Activated naive CD4-positive, alpha-beta T cell treated with anti-CD3 and anti-CD28 coated beads for 36 hours (primary cell): ENCODE results near the gene EHBP1. TPM values are rescaled to one million over a fixed set of nuclear protein-coding genes. Genes with fewer than 3 reads are reported as not detected.

Experiments
- CTCF ChIA-PET: fragments of 350-600 bp; sonication (Branson Sonifier 250); formaldehyde crosslinking; loops from one replicate; lab custom pipeline; 2021; ENCODE audit warnings: antibody characterized with exemption; lab: Charles Lee
- DNase-seq: peaks from one replicate; pipeline ENCODE4 v3.0.0-alpha.2; 2020
- H3K27ac Mint-ChIP-seq: one replicate; pipeline ENCODE4 v1.8.0; 2021; ENCODE audit warnings: mild to moderate bottlenecking, mixed read lengths
- H3K27me3 Mint-ChIP-seq: one replicate; pipeline ENCODE4 v1.8.0; 2021; ENCODE audit warnings: low read depth, mixed read lengths
- H3K36me3 Mint-ChIP-seq: one replicate; pipeline ENCODE4 v1.8.0; 2021; ENCODE audit warnings: low read depth, mixed read lengths
- H3K4me1 Mint-ChIP-seq: one replicate; pipeline ENCODE4 v1.8.0; 2021; ENCODE audit warnings: low read depth, mixed read lengths
- H3K4me3 Mint-ChIP-seq: one replicate; pipeline ENCODE4 v1.8.0; 2021; ENCODE audit warnings: mild to moderate bottlenecking, moderate library complexity, mixed read lengths
- H3K9me3 Mint-ChIP-seq: one replicate; pipeline ENCODE4 v1.8.0; 2021; ENCODE audit warnings: mixed read lengths
- intact Hi-C: fragments of 100-400 bp; cut with micrococcal nuclease; formaldehyde crosslinking; loops from one replicate; pipeline ENCODE4 v1.15.1; 2023
- total RNA-seq, 2 experiments: library from RNA; stranded (reverse); gene quantifications; one replicate each; pipeline ENCODE4 v1.2.3, GENCODE V29; 2021

The EHBP1 gene
- 10 to 100 TPM; 17.4 to 17.5 TPM for total RNA-seq

DNA sequence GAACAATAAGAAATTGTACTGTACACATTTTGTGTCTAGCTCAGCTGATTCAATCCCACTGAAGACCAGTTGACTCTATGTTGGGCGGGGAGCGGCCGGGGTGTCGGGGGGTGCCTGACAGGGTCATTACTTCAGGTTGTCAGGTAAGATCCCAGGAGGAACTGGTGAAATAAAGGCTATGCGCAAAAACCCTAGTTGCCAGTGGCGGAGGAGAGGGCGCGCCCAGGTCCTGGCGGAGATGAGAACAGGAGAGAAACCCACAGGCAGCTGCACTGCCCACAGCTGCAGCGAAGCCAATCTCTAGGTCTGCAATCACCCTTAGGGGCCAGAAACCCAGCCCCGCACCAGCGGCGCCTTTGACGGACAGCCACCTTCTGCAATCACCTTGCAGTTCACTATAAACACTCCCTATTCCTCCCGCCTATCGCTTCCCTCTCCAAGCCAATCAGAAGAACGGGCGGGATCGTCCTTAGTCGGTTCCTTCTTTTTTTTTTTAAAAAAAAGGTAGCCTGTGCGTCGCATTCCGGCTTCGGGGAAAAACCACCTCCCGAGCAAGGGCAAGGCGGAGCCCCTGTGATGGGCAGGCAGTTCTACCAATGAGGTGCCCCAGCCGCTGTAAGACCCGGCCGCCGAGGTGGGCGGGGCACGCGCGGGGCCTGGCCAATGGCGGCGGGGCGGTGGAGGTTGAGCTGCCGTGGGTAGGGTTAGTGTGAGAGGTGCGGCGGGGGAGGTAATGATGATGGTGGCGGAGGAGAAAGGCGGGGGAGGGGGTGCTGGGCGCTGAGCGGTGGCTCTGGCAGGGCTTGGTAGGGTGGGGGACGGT is at the start of gene EHBP1:
Gene EHBP1 (plus strand): TSS at position 707 of the 823 bp plus-strand sequence. CDS start 1,479 bp downstream, outside the sequence.
- Mint-ChIP-seq H3K4me1 (peaks cover 27% of the 10 kb centered on the region), H3K27ac (peak within 1 kb of the TSS; percentile 76), H3K4me3 (peak within 1 kb of the TSS; percentile 90), H3K9me3 (no peaks in the 10 kb centered on the region), H3K36me3 (peaks cover 9% of the 10 kb centered on the region), H3K27me3 (no peaks in the 10 kb centered on the region)
- intact Hi-C loops = loop anchor here (1.0 to 10.0 kb wide), 16 partner anchors 70 to 1234 kb away; partner anchors contain the start of genes B3GNT2, CCT4, COMMD1 and FAM161A
- peak; percentile 98 for DNase-seq
- CTCF ChIA-PET = interaction anchor here (1.2 kb wide), 1 partner anchor 83 kb away, joined by 3 read pairs; no protein-coding TSS in a partner anchor

GRCh38 chr2:62657783-62658182 is 47.7 kb upstream of the EHBP1 start:
- H3K4me3 Mint-ChIP-seq = no peak overlapping the region
- CTCF ChIA-PET = no interaction called here
- no peak overlapping the region for H3K27ac Mint-ChIP-seq
- no peak for DNase-seq
- no peaks in the 10 kb centered on the region for H3K9me3 Mint-ChIP-seq
- intact Hi-C loops = no loop called here
- peaks cover 4% of the 10 kb centered on the region for H3K27me3 Mint-ChIP-seq
- H3K36me3 Mint-ChIP-seq = no peaks in the 10 kb centered on the region
- H3K4me1 Mint-ChIP-seq = no peaks in the 10 kb centered on the region

DNA sequence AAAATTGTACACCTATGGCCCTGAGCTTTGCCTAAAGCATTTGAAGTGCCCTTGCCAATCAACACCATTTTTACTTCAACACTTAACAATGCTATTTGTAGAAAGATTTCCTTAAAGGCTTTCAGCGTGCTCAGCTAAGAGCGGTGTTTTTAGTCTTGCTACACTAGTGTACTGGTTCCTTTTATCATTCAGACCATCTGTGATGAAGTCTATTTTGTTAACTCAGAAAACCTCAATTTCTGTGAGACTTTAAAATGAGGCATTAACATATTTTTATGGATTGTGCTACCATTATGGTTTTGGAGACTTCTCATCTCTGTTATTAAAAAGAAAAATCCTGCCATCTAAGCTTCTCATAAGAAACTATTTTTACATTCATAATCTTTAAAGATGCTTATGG is 46.6 kb upstream of the EHBP1 start:
- CTCF ChIA-PET = no interaction called here
- no peak for DNase-seq
- no peaks in the 10 kb centered on the region for H3K9me3 Mint-ChIP-seq
- no peaks in the 10 kb centered on the region for H3K36me3 Mint-ChIP-seq
- H3K4me3 Mint-ChIP-seq = no peak overlapping the region
- H3K4me1 Mint-ChIP-seq = no peaks in the 10 kb centered on the region
- H3K27ac Mint-ChIP-seq = no peak overlapping the region
- peaks cover 4% of the 10 kb centered on the region for H3K27me3 Mint-ChIP-seq
- intact Hi-C loops = no loop called here

- CTCF ChIA-PET = no interaction called here
- no peak for DNase-seq
- Mint-ChIP-seq H3K36me3 (no peaks in the 10 kb centered on the region), H3K9me3 (no peaks in the 10 kb centered on the region), H3K27ac (no peak overlapping the region), H3K4me1 (no peaks in the 10 kb centered on the region), H3K27me3 (peaks cover 2% of the 10 kb centered on the region), H3K4me3 (no peak overlapping the region)
- intact Hi-C loops = no loop called here
Observed at GRCh38 chr2:62660087-62660486, 45.4 kb upstream of the EHBP1 start.

DNA sequence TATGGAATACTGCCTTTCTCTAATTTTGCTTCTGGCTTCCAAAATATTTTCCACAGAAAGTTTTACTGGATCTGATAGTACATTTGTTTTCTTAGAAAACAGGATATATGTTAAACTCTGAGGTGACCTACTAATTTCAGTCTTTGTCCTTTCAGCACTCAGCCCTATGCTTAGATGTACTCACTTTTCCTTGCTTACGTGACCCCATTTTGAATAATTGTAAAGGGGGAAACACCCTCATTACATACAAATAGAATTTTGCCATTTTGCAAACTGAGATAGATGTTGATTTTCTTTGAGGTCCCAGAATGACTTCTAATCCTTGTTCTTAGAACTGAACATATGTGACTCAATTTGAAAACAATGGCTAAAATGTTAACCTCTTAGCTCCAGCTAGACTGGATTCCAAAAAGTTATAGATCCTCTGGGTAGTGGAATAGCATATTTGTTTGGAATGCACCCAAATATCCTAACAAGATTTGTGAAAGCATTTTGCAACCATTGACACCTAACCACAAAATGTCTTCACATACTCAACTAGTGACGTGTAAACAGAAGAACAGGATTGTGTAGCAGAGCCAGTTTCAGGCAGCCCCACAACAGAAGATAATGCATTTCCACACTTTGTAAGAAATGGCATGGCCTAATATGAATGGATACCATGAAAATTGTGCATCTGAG is 44.8 kb upstream of the EHBP1 start:
- Mint-ChIP-seq H3K9me3 (no peaks in the 10 kb centered on the region), H3K36me3 (no peaks in the 10 kb centered on the region), H3K4me1 (no peaks in the 10 kb centered on the region), H3K27me3 (peaks cover 2% of the 10 kb centered on the region), H3K4me3 (no peak overlapping the region), H3K27ac (no peak overlapping the region)
- CTCF ChIA-PET = no interaction called here
- DNase-seq = no peak
- intact Hi-C loops = no loop called here

DNA sequence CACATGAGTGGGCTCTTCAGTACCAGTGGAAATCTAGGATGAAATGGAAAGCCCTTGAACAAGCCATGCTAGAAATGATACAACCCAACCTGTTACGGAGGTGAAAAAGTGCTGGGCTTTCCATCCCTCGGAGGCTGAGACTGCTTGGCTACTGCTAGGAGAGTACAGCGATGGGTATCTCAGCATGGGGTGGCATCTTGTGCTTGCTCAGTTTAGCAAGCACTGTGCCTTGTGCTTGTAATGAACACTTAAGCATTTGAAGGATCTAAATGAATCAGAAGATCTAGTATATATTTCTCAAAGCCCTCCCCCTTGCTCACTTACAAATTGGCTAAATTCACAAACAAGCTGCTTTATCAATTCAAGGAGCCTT is 44.3 kb upstream of the EHBP1 start:
- Mint-ChIP-seq H3K4me3 (no peak overlapping the region), H3K4me1 (no peaks in the 10 kb centered on the region), H3K27ac (no peak overlapping the region), H3K9me3 (no peaks in the 10 kb centered on the region), H3K27me3 (peaks cover 2% of the 10 kb centered on the region), H3K36me3 (no peaks in the 10 kb centered on the region)
- intact Hi-C loops = no loop called here
- DNase-seq = no peak
- CTCF ChIA-PET = no interaction called here

GRCh38 chr2:62662131-62662530 is 43.4 kb upstream of the EHBP1 start:
- H3K36me3 Mint-ChIP-seq = no peaks in the 10 kb centered on the region
- H3K4me3 Mint-ChIP-seq = no peak overlapping the region
- no peak overlapping the region for H3K27ac Mint-ChIP-seq
- no peaks in the 10 kb centered on the region for H3K4me1 Mint-ChIP-seq
- CTCF ChIA-PET = interaction anchor here (0.5 kb wide), 1 partner anchor 367 kb away, joined by 8 read pairs; no protein-coding TSS in a partner anchor
- no peak for DNase-seq
- peaks cover 2% of the 10 kb centered on the region for H3K27me3 Mint-ChIP-seq
- intact Hi-C loops = no loop called here
- no peaks in the 10 kb centered on the region for H3K9me3 Mint-ChIP-seq

- no peak for DNase-seq
Observed at GRCh38 chr2:62662554-62662953, 43.0 kb upstream of the EHBP1 start.

DNA sequence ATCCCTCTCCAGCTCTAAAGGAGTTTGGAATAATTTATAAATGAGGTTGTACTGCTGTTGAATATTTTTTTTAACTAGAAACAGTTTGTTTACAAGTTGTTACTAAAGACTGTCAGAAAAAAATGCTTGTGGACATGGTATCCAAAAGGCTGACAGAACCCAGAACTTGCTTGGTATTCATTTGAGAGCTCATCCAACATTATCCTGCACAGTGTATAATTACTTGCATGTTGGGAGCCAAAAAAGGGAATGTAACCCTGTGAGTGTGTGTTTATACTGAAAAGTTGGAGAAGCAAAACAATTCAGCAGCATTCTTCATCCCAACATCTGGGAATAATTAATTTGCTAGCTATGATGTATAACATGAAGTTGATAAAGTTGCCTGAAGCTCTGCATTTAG is 42.1 kb upstream of the EHBP1 start:
- no peaks in the 10 kb centered on the region for H3K9me3 Mint-ChIP-seq

More at GRCh38 chr2:62662554-62662953, 43.0 kb upstream of the EHBP1 start:
- H3K27me3 Mint-ChIP-seq = peaks cover 2% of the 10 kb centered on the region
- H3K27ac Mint-ChIP-seq = no peak overlapping the region
- H3K36me3 Mint-ChIP-seq = no peaks in the 10 kb centered on the region
- no peaks in the 10 kb centered on the region for H3K9me3 Mint-ChIP-seq
- CTCF ChIA-PET = no interaction called here
- H3K4me1 Mint-ChIP-seq = no peaks in the 10 kb centered on the region
- intact Hi-C loops = no loop called here
- no peak overlapping the region for H3K4me3 Mint-ChIP-seq

DNA sequence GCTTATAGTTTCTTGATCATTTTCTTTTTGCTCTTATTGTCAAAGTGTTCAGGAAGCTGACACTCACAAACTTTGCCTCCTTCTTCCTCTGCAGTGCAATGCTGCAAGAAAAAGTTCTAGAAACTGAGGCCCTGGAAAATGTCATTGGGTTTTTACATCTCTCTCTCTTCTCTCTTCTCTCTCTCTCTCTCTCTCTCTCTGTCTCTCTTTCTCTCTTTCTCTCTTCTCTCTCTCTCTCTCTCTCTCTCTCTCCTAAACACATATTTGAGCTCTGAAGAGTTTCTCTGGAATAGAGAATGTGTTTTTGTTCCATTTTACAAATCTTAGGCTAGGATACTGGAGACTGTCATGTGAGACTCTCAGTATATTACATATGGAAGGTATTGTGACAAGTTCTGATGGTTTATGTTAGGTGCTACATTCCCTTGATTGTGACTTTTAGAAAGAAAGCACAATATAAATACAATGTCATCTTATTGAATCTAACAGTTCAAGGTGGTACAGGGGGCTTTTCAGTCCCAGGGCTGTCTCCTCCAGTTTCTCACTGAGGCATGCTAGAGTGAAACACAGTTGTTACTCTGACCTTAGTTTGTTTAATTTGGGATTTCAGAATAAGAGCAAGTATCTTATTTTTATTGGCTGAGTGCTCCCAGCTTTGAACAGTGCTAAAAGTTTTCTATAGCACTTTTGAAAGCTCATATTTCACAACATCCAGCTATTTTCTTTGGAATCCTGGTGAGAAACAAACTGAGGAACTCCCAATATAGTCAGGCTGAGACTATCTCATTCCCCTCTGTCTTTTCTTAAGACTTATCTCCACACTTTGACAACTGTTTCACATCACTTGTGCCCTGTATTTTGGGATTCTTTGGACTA is 41.4 kb upstream of the EHBP1 start:
- Mint-ChIP-seq H3K4me3 (no peak overlapping the region), H3K9me3 (no peaks in the 10 kb centered on the region), H3K36me3 (no peaks in the 10 kb centered on the region), H3K27me3 (peaks cover 2% of the 10 kb centered on the region), H3K4me1 (no peaks in the 10 kb centered on the region), H3K27ac (no peak overlapping the region)
- no peak for DNase-seq
- CTCF ChIA-PET = interaction anchor here (0.6 kb wide), 1 partner anchor 168 kb away, joined by 4 read pairs; no protein-coding TSS in a partner anchor
- intact Hi-C loops = no loop called here

More for the DNA sequence above, 42.1 kb upstream of the EHBP1 start:
- no peaks in the 10 kb centered on the region for H3K36me3 Mint-ChIP-seq
- no peak overlapping the region for H3K27ac Mint-ChIP-seq
- no peak for DNase-seq
- H3K27me3 Mint-ChIP-seq = peaks cover 2% of the 10 kb centered on the region
- CTCF ChIA-PET = no interaction called here
- H3K4me1 Mint-ChIP-seq = no peaks in the 10 kb centered on the region
- H3K4me3 Mint-ChIP-seq = no peak overlapping the region
- intact Hi-C loops = no loop called here

GRCh38 chr2:62665446-62665845 is 40.1 kb upstream of the EHBP1 start:
- no peak for DNase-seq
- no peak overlapping the region for H3K4me3 Mint-ChIP-seq
- H3K4me1 Mint-ChIP-seq = no peaks in the 10 kb centered on the region
- intact Hi-C loops = no loop called here
- CTCF ChIA-PET = interaction anchor here (0.7 kb wide), 1 partner anchor 60 kb away, joined by 3 read pairs; no protein-coding TSS in a partner anchor
- H3K27ac Mint-ChIP-seq = no peak overlapping the region
- no peaks in the 10 kb centered on the region for H3K9me3 Mint-ChIP-seq
- H3K36me3 Mint-ChIP-seq = no peaks in the 10 kb centered on the region
- H3K27me3 Mint-ChIP-seq = peaks cover 2% of the 10 kb centered on the region

DNA sequence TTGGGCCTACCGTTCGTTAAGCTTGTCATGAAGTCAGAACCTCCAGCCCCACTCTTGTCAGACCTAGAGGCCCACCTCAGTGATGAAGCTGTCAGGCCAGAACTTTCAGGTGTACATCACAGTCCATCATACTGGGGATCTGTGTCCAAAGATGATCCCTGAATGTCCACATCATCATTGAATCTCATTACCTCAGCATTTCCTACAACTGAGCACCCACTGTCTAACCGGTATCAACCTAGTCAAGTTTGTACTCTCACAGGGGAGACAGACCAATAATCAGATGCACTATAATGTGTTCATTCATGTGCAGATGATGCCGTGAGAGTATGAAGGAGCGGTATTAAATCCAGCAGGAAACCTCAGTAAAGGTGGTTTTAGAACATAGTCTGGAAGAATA is 36.3 kb upstream of the EHBP1 start:
- no peak overlapping the region for H3K4me3 Mint-ChIP-seq
- no peaks in the 10 kb centered on the region for H3K27me3 Mint-ChIP-seq
- no peaks in the 10 kb centered on the region for H3K9me3 Mint-ChIP-seq
- intact Hi-C loops = no loop called here
- no peaks in the 10 kb centered on the region for H3K4me1 Mint-ChIP-seq
- DNase-seq = no peak
- no peak overlapping the region for H3K27ac Mint-ChIP-seq
- no peaks in the 10 kb centered on the region for H3K36me3 Mint-ChIP-seq
- CTCF ChIA-PET = no interaction called here
